Activated effector memory CD4-positive, alpha-beta T cell treated with anti-CD3 and anti-CD28 coated beads, Interleukin-2, amount 50 U/mL, for 16 hours (primary cell): ENCODE data around the gene KIF7.
A peak's percentile ranks its signal among the peaks of the same experiment; 100 is the strongest.

Experiments used
- DNase-seq: peaks from one replicate; pipeline ENCODE4 v3.0.0-alpha.2; 2020

Gene KIF7

GRCh38 chr15:89648106-89649012 is 6.9 kb downstream of the KIF7 start:
- peak; percentile 43 for DNase-seq

GRCh38 chr15:89647191-89647851 is 7.9 kb downstream of the KIF7 start:
- peak; percentile 88 for DNase-seq

- peak; percentile 42 for DNase-seq
These were observed 8.7 kb downstream of the KIF7 start for GRCh38 chr15:89646416-89647141.

GRCh38 chr15:89645680-89646079 is 9.6 kb downstream of the KIF7 start:
- peak; percentile 52 for DNase-seq

- DNase-seq = peak; percentile 53
These were observed 13.2 kb downstream of the KIF7 start for GRCh38 chr15:89642106-89642505.

DNA sequence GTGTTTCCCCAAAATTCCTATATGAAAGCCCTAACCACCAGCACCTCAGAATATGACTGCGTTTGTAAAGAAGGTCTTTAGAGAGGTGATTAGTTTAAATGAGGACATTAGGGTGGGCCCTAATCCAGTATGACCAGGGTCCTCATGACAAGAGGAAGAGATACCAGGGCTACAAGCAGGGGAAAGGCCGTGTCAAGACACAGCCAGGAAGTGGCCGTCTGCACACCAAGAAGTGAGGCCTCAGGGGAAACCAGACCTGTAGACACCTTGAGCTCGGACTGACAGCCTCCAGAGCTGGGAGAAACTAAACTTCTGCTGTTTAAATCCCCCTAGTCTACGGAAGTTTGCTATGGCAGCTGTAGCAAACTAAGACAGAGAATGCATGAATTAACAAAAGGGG is 14.2 kb downstream of the KIF7 start:
- DNase-seq = no peak

DNA sequence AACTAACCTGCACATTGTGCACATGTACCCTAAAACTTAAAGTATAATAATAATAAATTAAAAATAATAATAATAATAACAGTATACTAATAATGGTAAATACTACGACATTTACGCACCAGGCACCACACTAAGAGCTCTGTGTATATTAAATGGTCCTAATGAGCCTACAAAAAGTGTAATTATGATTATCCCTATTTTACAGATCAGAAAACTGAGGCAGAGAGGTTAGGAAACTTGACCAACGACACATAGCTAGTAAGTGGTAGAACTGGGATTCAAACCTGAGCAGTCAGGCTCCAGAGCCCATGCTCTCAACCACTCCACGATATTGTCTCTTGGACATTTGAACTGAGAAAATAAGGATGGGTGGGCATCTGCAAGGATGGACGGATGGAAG is 15.0 kb downstream of the KIF7 start:
- DNase-seq = no peak

GRCh38 chr15:89633585-89633984 is 21.7 kb downstream of the KIF7 start:
- no peak for DNase-seq

GRCh38 chr15:89632563-89633430 is 22.5 kb downstream of the KIF7 start:
- DNase-seq = peak; percentile 50

GRCh38 chr15:89631902-89632264 is 23.4 kb downstream of the KIF7 start:
- DNase-seq = peak; percentile 50

GRCh38 chr15:89630974-89631901 is 24.0 kb downstream of the KIF7 start:
- peak; percentile 49 for DNase-seq

- DNase-seq = no peak
These were observed 25.0 kb downstream of the KIF7 start for GRCh38 chr15:89630260-89630659.

GRCh38 chr15:89629829-89630228 is 25.4 kb downstream of the KIF7 start:
- DNase-seq = no peak

DNA sequence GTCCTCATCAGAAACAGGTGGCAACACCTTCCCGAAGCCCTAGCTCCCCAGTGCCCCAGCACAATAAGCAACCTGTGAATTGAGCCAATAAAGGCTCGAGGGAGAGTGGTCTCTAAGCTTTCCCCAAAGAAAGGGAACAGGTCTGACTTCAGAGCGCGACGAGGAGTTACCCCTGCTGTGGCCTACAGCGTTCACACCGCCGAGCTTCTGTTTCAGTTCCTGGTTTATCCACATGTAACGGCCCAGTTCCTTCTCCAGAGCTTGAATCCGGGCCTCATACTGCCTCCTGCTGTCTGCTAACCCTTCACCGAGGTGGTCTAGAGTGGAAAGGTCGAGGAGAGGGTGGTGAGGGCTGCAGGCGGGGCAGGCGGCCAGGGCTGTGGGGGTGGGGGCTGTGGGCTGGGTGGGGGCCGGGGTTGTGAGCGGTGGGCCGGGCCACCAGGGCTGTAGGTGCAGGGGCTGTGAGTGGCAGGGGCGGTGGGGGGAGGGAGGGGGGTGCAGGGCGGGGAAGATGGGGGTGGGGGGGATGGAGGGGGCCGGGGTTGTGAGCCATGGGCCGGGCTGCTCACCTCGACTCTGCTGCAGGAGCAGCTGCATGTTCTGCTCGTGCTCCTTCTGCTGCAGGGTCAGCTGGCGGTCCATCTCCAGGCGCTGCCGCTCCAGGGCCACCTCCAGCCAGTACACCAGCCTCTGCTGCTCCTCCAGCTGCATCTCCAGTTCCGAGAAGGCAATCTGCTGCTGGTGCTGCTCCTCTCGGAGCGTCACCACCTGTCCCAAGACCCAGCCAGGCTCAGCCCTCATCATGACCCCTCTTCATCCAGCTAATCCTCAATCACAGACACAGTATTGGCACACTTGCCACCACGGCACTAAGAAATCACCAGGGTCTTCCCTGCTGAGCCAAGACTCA is 26.2 kb downstream of the KIF7 start:
- no peak for DNase-seq

GRCh38 chr15:89628301-89628700 is 27.0 kb downstream of the KIF7 start:
- no peak for DNase-seq

DNA sequence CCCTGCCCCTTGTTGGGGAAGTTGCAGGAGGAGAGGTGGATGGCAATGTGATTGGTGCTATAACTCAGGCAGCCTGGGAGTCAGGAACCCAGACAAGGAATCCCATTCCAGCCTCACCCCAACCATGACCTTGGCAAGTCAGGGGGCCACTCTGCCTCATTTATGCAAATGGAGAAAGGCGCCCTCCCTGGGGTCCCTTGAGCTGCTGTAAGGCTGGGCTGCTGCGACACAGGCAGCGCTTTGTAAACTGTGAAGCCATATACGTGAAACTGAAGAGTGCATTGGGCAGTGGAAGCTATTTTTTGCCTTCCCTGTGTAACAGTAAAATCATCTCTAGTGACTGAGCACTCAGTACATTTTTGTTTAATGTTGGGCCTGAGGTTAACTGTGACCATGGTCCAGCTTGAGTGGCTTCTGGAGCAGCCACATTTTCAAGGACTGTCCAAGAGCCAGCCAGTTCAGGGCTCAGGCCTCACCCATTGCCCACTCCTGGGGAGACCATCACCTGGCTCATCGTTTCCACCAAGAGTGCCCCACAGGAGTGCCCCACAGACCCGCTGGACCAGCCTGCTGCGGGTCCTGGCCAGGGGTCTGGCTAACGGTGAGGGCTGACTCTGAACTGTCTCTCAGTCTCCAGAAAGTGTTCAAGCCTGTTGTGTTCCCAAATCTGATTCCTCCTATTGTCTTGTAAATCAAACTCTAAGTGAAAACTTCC is 27.9 kb downstream of the KIF7 start:
- no peak for DNase-seq

GRCh38 chr15:89625716-89626115 is 29.6 kb downstream of the KIF7 start:
- no peak for DNase-seq

DNA sequence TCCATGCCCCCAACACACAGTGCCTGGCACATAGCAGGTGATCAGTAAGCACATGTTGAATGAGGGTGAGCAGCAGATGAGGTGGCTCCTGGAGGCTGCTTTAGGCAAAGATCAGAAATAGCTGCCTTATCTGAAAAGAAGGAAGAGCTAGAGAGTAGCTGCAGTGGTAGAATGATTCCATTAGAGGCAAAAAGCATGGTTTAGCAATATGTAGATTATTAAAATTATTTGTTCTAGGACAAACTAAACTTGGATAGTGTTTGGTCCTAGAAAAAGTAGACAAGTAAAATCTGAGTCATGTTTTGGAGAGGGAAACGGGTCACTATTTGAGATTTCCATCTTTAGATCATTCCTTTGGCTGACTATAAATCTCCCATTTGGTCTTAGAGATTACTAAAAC is 32.1 kb downstream of the KIF7 start:
- no peak for DNase-seq

- no peak for DNase-seq
These were observed 33.7 kb downstream of the KIF7 start for GRCh38 chr15:89621547-89621946.

DNA sequence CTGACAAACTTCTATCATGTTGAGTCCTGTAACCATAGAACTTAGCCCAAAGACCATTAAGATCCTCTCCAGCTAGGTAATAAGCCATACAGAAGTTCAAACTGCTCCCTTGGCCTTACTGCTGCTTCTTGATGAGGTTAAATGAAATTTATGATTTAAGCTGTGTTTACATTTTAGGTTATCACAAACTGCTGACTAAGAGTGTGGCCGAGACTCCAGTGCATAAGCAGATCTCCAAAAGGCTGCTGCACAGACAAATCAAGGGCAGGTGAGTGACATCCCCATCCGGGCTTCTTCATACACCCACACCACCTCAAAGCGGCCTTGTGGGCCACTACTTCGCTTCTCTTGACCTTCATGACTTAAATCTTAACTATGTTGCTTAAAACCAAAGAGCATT is 39.0 kb downstream of the KIF7 start:
- no peak for DNase-seq
